Measurements from ENCODE around the gene SKI. TPM values are rescaled to one million over a fixed set of nuclear protein-coding genes. Genes with fewer than 3 reads are reported as not detected.

The SKI gene
- total RNA-seq, 4 donors from 2014 or later: 24.4 to 52.4 (median 32.2) TPM

- no peak for DNase-seq
Measured at GRCh38 chr1:2275796-2276536, 47.8 kb downstream of the SKI start.

DNA sequence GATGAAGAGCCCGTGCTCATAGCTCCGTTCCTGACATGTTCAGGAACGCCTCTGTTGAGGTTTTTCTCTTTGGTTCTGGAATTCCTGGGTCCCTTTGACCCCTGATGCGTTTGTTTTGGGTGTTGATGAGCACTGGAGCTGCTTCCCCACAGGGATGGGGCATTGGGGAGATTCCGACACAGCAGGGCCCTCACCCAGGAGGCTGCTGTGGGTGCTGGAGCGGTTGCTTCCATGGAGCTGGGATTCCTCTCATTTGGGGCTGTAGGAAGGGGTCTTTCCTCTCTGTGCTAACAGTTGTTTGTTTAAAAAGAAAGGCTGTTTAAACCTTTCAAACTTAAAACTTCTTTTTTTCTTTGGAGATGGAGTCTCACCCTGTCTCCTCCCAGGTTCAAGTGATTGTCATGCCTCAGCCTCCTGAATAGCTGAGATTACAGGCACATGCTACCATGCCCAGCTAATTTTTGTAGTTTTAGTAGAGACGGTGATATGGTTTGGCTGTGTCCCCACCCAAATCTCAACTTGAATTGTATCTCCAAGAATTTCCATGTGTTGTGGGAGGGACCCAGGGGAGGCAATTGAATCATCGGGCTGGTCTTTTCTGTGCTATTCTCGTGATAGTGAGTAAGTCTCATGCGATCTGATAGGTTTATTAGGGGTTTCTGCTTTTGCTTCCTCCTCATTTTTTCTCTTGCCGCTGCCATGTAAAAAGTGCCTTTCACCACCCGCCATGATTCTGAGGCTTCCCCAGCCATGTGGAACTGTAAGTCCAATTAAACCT lies 48.9 kb downstream of the SKI start:
- H3K36me3 ChIP-seq: no peaks in the 10 kb centered on the region
- TF ChIP-seq POLR2AphosphoS5 (IDR thresholded peaks at IDR 0.05) (no peak), POLR2A (IDR thresholded peaks at IDR 0.05) (no peak), EP300 (IDR thresholded peaks at IDR 0.05; ENCODE audit: low read depth) (no peak)
- TF ChIP-seq, protein P1, sequence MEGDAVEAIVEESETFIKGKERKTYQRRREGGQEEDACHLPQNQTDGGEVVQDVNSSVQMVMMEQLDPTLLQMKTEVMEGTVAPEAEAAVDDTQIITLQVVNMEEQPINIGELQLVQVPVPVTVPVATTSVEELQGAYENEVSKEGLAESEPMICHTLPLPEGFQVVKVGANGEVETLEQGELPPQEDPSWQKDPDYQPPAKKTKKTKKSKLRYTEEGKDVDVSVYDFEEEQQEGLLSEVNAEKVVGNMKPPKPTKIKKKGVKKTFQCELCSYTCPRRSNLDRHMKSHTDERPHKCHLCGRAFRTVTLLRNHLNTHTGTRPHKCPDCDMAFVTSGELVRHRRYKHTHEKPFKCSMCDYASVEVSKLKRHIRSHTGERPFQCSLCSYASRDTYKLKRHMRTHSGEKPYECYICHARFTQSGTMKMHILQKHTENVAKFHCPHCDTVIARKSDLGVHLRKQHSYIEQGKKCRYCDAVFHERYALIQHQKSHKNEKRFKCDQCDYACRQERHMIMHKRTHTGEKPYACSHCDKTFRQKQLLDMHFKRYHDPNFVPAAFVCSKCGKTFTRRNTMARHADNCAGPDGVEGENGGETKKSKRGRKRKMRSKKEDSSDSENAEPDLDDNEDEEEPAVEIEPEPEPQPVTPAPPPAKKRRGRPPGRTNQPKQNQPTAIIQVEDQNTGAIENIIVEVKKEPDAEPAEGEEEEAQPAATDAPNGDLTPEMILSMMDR (IDR thresholded peaks at IDR 0.05): no peak
- in situ Hi-C loops (cut with MboI; ENCODE audit: low pct_ligation_motif_present in 1 of 4, low pct_unique_long_range_greater_than_20kb in 1 of 4, low sequenced_read_pairs in 3 of 4) (no loop called here), intact Hi-C loops (cut with DNase I; ENCODE audit: low total_unique reads) (loop anchor here (5.0 kb wide), 1 partner anchor 40 kb away; no protein-coding TSS in a partner anchor)
- no peak overlapping the region for H3K4me3 ChIP-seq
- H3K4me1 ChIP-seq: peaks cover 62 to 82% (median 80%) of the 10 kb centered on the region in 4 donors
- no peaks in the 10 kb centered on the region for H3K27me3 ChIP-seq
- no peak for DNase-seq
- H3K27ac ChIP-seq: peak overlapping the region; percentile 66 to 76 (median 70)
- no peaks in the 10 kb centered on the region for H3K9me3 ChIP-seq
- 64 to 82% methylated on average over 3 to 12 of the region's 12 CpGs for WGBS, 2 donors (ENCODE audit: low coverage in 1 of 2)

More at GRCh38 chr1:2275796-2276536, 47.8 kb downstream of the SKI start:
- H3K9me3 ChIP-seq: no peaks in the 10 kb centered on the region
- TF ChIP-seq EP300 (IDR thresholded peaks at IDR 0.05; ENCODE audit: low read depth) (no peak), POLR2A (IDR thresholded peaks at IDR 0.05) (no peak), POLR2AphosphoS5 (IDR thresholded peaks at IDR 0.05) (no peak)
- TF ChIP-seq, protein P1 (IDR thresholded peaks at IDR 0.05): no peak
- H3K27me3 ChIP-seq: no peaks in the 10 kb centered on the region
- intact Hi-C loops (cut with DNase I; ENCODE audit: low total_unique reads) (loop anchor here (5.0 kb wide), 1 partner anchor 39 kb away; no protein-coding TSS in a partner anchor), in situ Hi-C loops (cut with MboI; ENCODE audit: low pct_ligation_motif_present in 1 of 4, low pct_unique_long_range_greater_than_20kb in 1 of 4, low sequenced_read_pairs in 3 of 4) (no loop called here)
- 31 to 60% methylated on average over 1 to 14 of the region's 14 CpGs for WGBS, 2 donors (ENCODE audit: low coverage in 1 of 2)
- no peaks in the 10 kb centered on the region for H3K36me3 ChIP-seq
- H3K4me3 ChIP-seq: no peak overlapping the region
- peaks cover 72 to 93% (median 90%) of the 10 kb centered on the region in 4 donors for H3K4me1 ChIP-seq
- peak overlapping the region; percentile 66 to 76 (median 70) for H3K27ac ChIP-seq

DNA sequence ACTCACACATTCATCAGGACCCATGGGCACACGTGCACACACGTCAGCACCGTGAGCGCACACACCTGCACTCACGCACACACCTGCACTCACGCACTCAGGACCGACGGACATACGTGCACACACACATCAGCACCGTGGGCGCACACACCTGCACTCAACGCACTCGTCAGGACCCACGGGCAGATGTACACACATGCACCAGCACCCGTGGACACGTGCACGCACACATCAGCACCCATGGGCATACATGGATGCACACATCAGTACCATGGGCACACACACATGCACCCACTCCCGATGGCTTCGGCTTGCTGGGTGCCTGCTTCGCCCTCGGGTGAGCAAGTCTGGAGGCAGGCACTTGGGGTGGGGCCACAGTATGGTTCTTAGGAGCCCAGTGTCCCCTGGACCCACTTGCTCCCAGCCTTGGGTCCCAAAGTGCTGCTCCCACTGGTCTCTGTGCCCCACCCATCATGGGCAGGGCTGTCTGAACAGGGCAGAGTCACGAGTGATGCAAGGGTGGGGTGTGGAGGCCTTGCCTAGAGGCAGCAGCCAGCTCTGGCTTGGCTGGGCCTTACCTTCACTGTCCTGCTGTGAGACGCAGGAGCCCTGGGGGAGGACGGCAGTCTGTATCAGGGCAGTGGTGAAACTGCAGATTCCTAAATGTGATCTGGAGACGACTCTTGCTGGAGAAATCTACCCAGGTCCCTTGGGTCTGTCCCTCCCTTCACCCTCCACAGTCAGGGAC lies 49.8 kb downstream of the SKI start:
- no peak for DNase-seq
- 89% methylated on average over 17 of the region's 25 CpGs; no CpG with 5 or more reads in 1 of the 2 donors for WGBS, 2 donors (ENCODE audit: low coverage in 1 of 2)
- peaks cover 53 to 73% (median 70%) of the 10 kb centered on the region in 4 donors for H3K4me1 ChIP-seq
- intact Hi-C loops (cut with DNase I; ENCODE audit: low total_unique reads) (loop anchor here (5.0 kb wide), 1 partner anchor 41 kb away; no protein-coding TSS in a partner anchor), in situ Hi-C loops (cut with MboI; ENCODE audit: low pct_ligation_motif_present in 1 of 4, low pct_unique_long_range_greater_than_20kb in 1 of 4, low sequenced_read_pairs in 3 of 4) (no loop called here)
- no peaks in the 10 kb centered on the region for H3K9me3 ChIP-seq
- no peak overlapping the region for H3K4me3 ChIP-seq
- peak overlapping the region; percentile 65 to 72 (median 66) for H3K27ac ChIP-seq
- H3K36me3 ChIP-seq: no peaks in the 10 kb centered on the region
- no peaks in the 10 kb centered on the region for H3K27me3 ChIP-seq
- no peak for TF ChIP-seq POLR2AphosphoS5 (IDR thresholded peaks at IDR 0.05)
- TF ChIP-seq POLR2A (IDR thresholded peaks at IDR 0.05): no peak
- TF ChIP-seq, protein P1 (IDR thresholded peaks at IDR 0.05): no peak
- no peak for TF ChIP-seq EP300 (IDR thresholded peaks at IDR 0.05; ENCODE audit: low read depth)

Measured in transverse colon (tissue), 4 donors.